Motor neuron (in vitro differentiated cells): Measurements from ENCODE around the gene RAB40A. TPM values are rescaled to one million over a fixed set of nuclear protein-coding genes. Genes with fewer than 3 reads are reported as not detected.

Source experiments
- ATAC-seq, 8 experiments: fragments of 200-7000 bp; cut with Tn5 transposase; replicated peaks in 6 of 8; 2 replicates each; pipeline ENCODE4 v1.8.0; 2021; ENCODE audit warnings: mild to moderate bottlenecking in 8 of 8, moderate library complexity in 8 of 8
- H3K27ac ChIP-seq, 2 donors: fragments of 250-450 bp; sonication (Bioruptor Pico); 2 replicates each; pipeline ENCODE4 v1.9.0; 2021; ENCODE audit warnings: antibody characterized with exemption in 2 of 2, mild to moderate bottlenecking in 2 of 2, moderate library complexity in 1 of 2
- H3K4me1 ChIP-seq, 2 donors: fragments of 250-450 bp; sonication (Bioruptor Pico); replicated peaks in 1 of 2; 2 replicates each; pipeline ENCODE4 v1.6.1; 2021; ENCODE audit warnings: antibody characterized with exemption in 2 of 2, mild to moderate bottlenecking in 2 of 2, moderate library complexity in 1 of 2
- H3K4me3 ChIP-seq, 5 donors: fragments of 250-450 bp; sonication (Bioruptor Pico); 2 replicates each; pipeline ENCODE4 v1.9.0; 2021; ENCODE audit warnings: antibody characterized with exemption in 5 of 5, mild to moderate bottlenecking in 5 of 5, moderate library complexity in 4 of 5
- WGBS, 10 experiments: fragments of 450-650 bp; shearing (Covaris generic); methylation state at CpG; one replicate each; pipeline ENCODE4 v1.0.0; 2022; 5-methylcytosine and 5-hydroxymethylcytosine counted together
- in situ Hi-C, 9 experiments: fragments of 400-800 bp; cut with MboI; loops; one replicate each; pipeline ENCODE4 v1.15.0; 2021; ENCODE audit warnings: low sequenced_read_pairs in 9 of 9, low pct_unique_long_range_greater_than_20kb in 2 of 9; ENCODE audit not compliant: unreplicated experiment in 9 of 9
- total RNA-seq, 8 experiments: library from RNA; unstranded; fragments of 300-600 nt; gene quantifications; 2 replicates each; pipeline versions ENCODE4 v1.2.3 to v1.2.4, GENCODE V29; 2022

RAB40A gene, protein sequence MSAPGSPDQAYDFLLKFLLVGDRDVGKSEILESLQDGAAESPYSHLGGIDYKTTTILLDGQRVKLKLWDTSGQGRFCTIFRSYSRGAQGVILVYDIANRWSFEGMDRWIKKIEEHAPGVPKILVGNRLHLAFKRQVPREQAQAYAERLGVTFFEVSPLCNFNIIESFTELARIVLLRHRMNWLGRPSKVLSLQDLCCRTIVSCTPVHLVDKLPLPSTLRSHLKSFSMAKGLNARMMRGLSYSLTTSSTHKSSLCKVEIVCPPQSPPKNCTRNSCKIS
- total RNA-seq: 1 to 10 TPM in 7 of 8 experiments, under 1 TPM in 1; 0.76 to 3.8 (median 2.2) TPM

- 49 to 100% (median 80%) methylated on average over 1 to 2 of the region's 2 CpGs; no CpG with 5 or more reads in 5 of the 10 experiments for WGBS, 10 experiments
- H3K27ac ChIP-seq: no peak within 1 kb of the TSS
- no peak within 1 kb of the TSS for H3K4me3 ChIP-seq
- no peaks in the 10 kb centered on the region for H3K4me1 ChIP-seq
- in situ Hi-C loops: no loop called here
- no peak for ATAC-seq
These were observed at the start of gene RAB40A for GRCh38 chrX:103519389-103519788. RAB40A (minus strand) TSS chrX:103519489; CDS start chrX:103500756, 18,733 bp downstream.

GRCh38 chrX:103565752-103566151 lies 46.5 kb upstream of the RAB40A start:
- 8 to 33% (median 17%) methylated on average over 1 of the region's 1 CpG; no CpG with 5 or more reads in 7 of the 10 experiments for WGBS, 10 experiments
- no peak overlapping the region for H3K4me3 ChIP-seq
- ATAC-seq: peak in 2 of 8 experiments; percentile 82 to 88
- in situ Hi-C loops: no loop called here
- H3K27ac ChIP-seq: no peak overlapping the region
- no peaks in the 10 kb centered on the region for H3K4me1 ChIP-seq

- WGBS, 10 experiments: 8 to 83% (median 57%) methylated on average over 1 to 4 of the region's 4 CpGs; no CpG with 5 or more reads in 1 of the 10 experiments
- in situ Hi-C loops: no loop called here
- Histone ChIP-seq H3K4me3 (no peak overlapping the region), H3K4me1 (no peaks in the 10 kb centered on the region), H3K27ac (no peak overlapping the region)
- no peak for ATAC-seq
These were observed 45.9 kb upstream of the RAB40A start for GRCh38 chrX:103565197-103565596.

DNA sequence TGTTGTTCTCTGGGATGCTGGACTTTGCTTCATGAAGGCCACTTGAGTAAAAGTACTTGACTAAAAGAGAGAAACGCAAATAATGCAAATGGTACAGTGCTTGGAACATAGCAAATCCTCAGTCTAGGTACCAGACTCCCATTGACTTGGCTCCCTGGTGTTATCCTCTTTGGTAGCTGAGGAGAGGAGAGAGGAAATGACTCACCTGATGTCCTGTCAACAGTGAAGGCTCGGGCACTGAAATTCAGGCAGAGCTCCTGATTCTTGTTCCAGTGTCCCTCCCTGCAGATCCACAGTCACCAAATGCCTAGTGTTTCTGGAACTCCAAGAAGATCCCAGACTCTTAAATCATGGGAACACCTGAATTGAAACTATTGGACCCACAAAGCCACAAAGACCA lies 43.5 kb upstream of the RAB40A start:
- ATAC-seq: no peak
- Histone ChIP-seq H3K4me3 (no peak overlapping the region), H3K4me1 (no peaks in the 10 kb centered on the region), H3K27ac (no peak overlapping the region)
- WGBS, 10 experiments: 0 to 40% methylated on average over 1 of the region's 2 CpGs; no CpG with 5 or more reads in 8 of the 10 experiments
- in situ Hi-C loops: no loop called here

- in situ Hi-C loops: no loop called here
- 0 to 38% (median 10%) methylated on average over 1 of the region's 1 CpG; no CpG with 5 or more reads in 5 of the 10 experiments for WGBS, 10 experiments
These were observed 41.0 kb upstream of the RAB40A start for GRCh38 chrX:103560256-103560655.

GRCh38 chrX:103556963-103557612 lies 37.8 kb upstream of the RAB40A start:
- Histone ChIP-seq H3K27ac (no peak overlapping the region), H3K4me1 (no peaks in the 10 kb centered on the region), H3K4me3 (no peak overlapping the region)
- 0 to 40% (median 15%) methylated on average over 1 to 2 of the region's 2 CpGs; no CpG with 5 or more reads in 7 of the 10 experiments for WGBS, 10 experiments
- in situ Hi-C loops: no loop called here
- peak in 4 of 8 experiments; percentile 32 to 87 (median 54) for ATAC-seq

More at GRCh38 chrX:103560256-103560655, 41.0 kb upstream of the RAB40A start:
- Histone ChIP-seq H3K27ac (no peak overlapping the region), H3K4me3 (no peak overlapping the region), H3K4me1 (no peaks in the 10 kb centered on the region)
- ATAC-seq: peak in 2 of 8 experiments; percentile 66 to 73

- 0 to 88% (median 45%) methylated on average over 1 to 5 of the region's 19 CpGs; no CpG with 5 or more reads in 4 of the 10 experiments for WGBS, 10 experiments
- peak overlapping the region in 1 of 2 donors; percentile 42 for H3K27ac ChIP-seq
- no peaks in the 10 kb centered on the region for H3K4me1 ChIP-seq
- in situ Hi-C loops: no loop called here
- peak in 6 of 8 experiments; percentile 25 to 98 (median 96) for ATAC-seq
- H3K4me3 ChIP-seq: peak overlapping the region in 4 of 5 donors; percentile 50 to 68 (median 56)
These were observed 35.6 kb upstream of the RAB40A start for GRCh38 chrX:103554687-103555424.

- in situ Hi-C loops: no loop called here
- ATAC-seq: no peak
- Histone ChIP-seq H3K4me1 (no peaks in the 10 kb centered on the region), H3K4me3 (no peak overlapping the region), H3K27ac (no peak overlapping the region)
- WGBS, 10 experiments: 67 to 100% (median 80%) methylated on average over 1 of the region's 1 CpG; no CpG with 5 or more reads in 7 of the 10 experiments
These were observed 32.9 kb upstream of the RAB40A start for GRCh38 chrX:103552236-103552635.

DNA sequence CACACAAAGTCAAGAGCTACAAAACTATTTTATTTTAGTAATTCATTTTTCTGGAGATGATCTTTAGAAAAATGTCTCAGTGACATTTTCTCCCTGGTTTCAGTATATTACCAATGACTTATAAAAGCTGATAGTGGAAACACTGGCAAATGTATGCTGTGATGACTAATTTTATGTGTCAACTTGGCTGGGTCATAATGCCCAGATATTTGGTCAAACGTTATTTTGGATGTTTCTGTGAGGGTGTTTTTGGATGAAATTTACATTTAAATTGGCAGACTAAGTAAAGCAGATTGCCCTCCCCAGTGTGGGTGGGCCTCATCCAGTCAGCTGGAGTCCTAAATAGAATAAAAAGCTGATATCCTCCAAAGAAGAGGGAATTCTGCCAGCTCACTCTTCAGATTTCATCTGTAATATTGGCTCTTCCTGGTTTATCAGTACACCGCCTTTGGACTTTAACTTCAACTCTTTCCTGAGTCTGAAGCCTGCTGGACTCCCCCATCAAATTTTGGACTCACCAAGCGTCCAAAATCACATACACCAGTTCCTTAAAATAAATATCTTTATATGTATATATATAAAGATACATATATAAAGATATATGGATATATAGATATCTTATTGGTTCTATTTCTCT lies 31.2 kb upstream of the RAB40A start:
- no peak for ATAC-seq
- H3K4me3 ChIP-seq: no peak overlapping the region
- no peaks in the 10 kb centered on the region for H3K4me1 ChIP-seq
- H3K27ac ChIP-seq: no peak overlapping the region
- in situ Hi-C loops: no loop called here
- 0 to 80% (median 43%) methylated on average over 1 to 3 of the region's 3 CpGs; no CpG with 5 or more reads in 6 of the 10 experiments for WGBS, 10 experiments

GRCh38 chrX:103549916-103550315 lies 30.6 kb upstream of the RAB40A start:
- peak in 1 of 8 experiments; percentile 49 for ATAC-seq
- Histone ChIP-seq H3K4me3 (no peak overlapping the region), H3K27ac (no peak overlapping the region), H3K4me1 (no peaks in the 10 kb centered on the region)
- 20 to 60% (median 30%) methylated on average over 1 to 3 of the region's 3 CpGs; no CpG with 5 or more reads in 6 of the 10 experiments for WGBS, 10 experiments
- in situ Hi-C loops: loop anchor here in 4 of 9 experiments (25.0 kb wide), 1 partner anchor 262 kb away; no protein-coding TSS in a partner anchor

- in situ Hi-C loops: loop anchor here in 4 of 9 experiments (25.0 kb wide), 1 partner anchor 272 kb away; no protein-coding TSS in a partner anchor
- Histone ChIP-seq H3K27ac (no peak overlapping the region), H3K4me3 (no peak overlapping the region), H3K4me1 (no peaks in the 10 kb centered on the region)
- peak in 4 of 8 experiments; percentile 23 to 66 (median 58) for ATAC-seq
These were observed 20.9 kb upstream of the RAB40A start for GRCh38 chrX:103540145-103540544.

GRCh38 chrX:103539695-103540094 lies 20.4 kb upstream of the RAB40A start:
- 20 to 65% (median 40%) methylated on average over 1 to 2 of the region's 2 CpGs; no CpG with 5 or more reads in 5 of the 10 experiments for WGBS, 10 experiments
- H3K4me3 ChIP-seq: no peak overlapping the region
- in situ Hi-C loops: loop anchor here in 4 of 9 experiments (25.0 kb wide), 1 partner anchor 273 kb away; no protein-coding TSS in a partner anchor
- no peak for ATAC-seq
- H3K27ac ChIP-seq: no peak overlapping the region
- no peaks in the 10 kb centered on the region for H3K4me1 ChIP-seq
